Stimulated activated CD8-positive, alpha-beta memory T cell treated with anti-CD3 and anti-CD28 coated beads, Interleukin-15, amount 100 ng/mL, for 24 hours (primary cell): ENCODE measurements around the gene UGT1A7.
"Not testable (repeated sequence)": the region's sequence is repeated elsewhere in the genome, so short reads cannot be mapped to it uniquely, and the experiment has no call there.

Source experiments
- DNase-seq: peaks from one replicate; pipeline ENCODE4 v3.0.0-alpha.2; 2020; ENCODE audit warnings: low read depth

UGT1A7 gene

DNA sequence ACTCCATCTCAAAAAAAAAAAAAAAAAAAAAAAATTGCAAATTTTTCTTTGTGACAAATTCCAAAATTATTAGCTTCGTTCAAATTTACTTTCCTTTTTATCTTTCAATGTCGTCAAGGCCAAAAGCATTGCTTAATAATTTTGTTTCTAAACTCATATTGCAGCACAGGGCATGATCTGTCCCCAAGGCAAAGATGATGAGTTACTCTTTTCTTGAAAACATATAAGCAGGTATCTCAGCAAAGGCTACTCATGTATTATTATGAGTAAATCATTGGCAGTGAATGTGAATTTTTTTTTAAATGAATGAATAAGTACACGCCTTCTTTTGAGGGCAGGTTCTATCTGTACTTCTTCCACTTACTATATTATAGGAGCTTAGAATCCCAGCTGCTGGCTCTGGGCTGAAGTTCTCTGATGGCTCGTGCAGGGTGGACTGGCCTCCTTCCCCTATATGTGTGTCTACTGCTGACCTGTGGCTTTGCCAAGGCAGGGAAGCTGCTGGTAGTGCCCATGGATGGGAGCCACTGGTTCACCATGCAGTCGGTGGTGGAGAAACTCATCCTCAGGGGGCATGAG lies at the start of gene UGT1A7:
Gene UGT1A7, plus strand, starts transcription at position 381 of the 579 bp plus-strand sequence. Its CDS starts 37 bp downstream, at position 418.
- no peak for DNase-seq

DNA sequence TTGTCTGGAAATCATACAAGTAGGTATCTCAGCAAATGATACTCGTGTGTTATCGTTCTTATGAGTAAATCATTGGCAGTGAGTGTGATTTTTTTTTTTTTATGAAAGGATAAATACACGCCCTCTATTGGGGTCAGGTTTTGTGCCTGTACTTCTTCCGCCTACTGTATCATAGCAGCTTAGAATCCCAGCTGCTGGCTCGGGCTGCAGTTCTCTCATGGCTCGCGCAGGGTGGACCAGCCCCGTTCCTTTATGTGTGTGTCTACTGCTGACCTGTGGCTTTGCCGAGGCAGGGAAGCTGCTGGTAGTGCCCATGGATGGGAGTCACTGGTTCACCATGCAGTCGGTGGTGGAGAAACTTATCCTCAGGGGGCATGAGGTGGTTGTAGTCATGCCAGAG lies 45.4 kb upstream of the UGT1A7 start, which contains the start of gene UGT1A10:
Gene UGT1A10, plus strand, starts transcription at position 143 of the 400 bp plus-strand sequence. Its CDS starts 75 bp downstream, at position 218.
- DNase-seq = not testable (repeated sequence)

DNA sequence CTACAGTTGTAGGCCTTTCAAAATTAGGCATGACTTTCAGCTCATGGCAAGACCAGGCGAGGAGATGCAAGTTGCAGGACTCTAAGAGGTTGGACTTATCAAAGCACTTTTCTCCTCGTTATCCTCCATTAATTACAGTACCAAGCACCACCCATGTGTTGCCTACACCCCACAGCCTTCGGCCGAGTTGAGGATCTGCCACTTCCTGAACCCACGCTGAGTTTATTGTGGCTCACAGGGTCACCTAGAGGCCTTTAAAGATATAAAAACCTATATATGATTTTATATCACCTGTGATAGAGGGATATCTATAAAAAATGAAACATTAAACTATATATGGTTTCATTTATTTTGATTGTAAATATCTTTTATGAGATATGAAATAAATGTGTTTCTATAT lies 42.9 kb upstream of the UGT1A7 start:
- no peak for DNase-seq

DNA sequence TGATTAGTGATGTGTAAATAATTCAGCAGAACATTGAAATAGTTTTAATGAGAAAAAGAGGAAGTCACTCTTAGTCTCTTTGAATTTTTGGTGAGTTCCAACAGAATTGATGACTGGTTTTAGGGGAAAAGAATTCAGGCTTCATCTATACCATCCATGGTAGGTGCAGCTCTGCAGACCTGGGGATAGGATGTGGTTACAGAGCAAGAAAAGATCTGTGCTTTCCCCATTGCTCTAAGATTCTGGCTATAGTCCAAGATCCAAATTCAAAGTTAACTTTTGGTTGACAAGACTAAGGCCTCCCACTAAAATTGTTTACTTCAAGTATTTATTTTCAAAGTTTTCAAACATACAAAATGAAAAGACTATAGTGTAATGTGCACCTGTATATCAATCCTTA lies 41.8 kb upstream of the UGT1A7 start:
- DNase-seq = no peak

DNA sequence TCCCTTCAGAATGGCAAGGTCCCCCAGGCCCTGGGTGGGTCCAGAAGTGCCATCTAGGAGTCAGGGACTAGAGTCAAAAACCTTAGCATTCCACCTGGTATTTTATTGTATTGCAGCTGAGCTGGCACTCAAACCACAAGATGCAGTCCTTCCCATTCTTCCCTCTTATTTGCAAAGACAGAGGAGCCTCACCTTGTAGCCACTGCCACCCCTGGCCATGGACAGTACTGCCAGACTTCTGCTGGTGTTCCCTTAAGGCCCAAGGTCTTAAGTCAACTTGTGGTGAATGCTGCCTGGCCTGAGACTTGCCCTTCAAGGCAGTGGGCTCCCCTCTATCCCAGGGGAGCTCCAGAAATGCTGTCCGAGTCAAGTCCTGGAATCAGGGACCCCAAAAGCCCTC lies 38.6 kb upstream of the UGT1A7 start:
- no peak for DNase-seq

DNA sequence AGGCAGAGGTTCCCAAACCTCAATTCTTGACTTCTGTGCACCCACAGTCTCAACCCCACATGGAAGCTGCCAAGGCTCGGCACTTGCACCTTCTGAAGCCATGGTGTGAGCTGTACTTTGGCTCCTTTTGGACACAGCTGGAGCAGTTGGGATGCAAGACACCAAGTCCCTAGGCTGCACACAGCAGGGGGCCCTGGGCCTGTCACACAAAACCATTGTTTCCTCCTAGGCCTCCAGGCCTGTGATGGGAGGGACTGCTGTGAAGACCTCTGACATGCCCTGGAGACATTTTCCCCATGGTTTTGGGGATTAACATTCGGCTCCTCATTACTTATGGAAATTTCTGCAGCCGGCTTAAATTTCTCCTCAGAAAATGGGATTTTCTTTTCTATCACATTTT lies 35.7 kb upstream of the UGT1A7 start:
- DNase-seq = not testable (repeated sequence)

DNA sequence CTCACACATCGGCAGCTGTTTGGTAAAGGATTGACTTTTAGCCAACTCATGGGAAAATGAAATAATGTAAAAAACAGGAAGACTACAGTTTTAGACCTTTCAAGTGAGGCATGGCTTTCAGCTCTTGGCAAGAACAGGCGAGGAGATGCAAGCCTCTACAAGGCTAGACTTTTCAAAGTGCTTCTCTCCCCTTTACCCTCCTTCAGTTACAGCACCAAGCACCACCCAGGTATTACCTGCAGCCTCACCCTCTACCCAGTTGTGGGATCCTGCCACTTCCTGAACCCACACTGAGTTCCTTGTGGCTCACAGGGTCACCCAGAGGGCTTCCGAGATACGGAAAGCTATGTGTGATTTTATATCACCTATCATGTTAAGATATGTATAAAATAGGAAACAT lies 30.7 kb upstream of the UGT1A7 start:
- no peak for DNase-seq

DNA sequence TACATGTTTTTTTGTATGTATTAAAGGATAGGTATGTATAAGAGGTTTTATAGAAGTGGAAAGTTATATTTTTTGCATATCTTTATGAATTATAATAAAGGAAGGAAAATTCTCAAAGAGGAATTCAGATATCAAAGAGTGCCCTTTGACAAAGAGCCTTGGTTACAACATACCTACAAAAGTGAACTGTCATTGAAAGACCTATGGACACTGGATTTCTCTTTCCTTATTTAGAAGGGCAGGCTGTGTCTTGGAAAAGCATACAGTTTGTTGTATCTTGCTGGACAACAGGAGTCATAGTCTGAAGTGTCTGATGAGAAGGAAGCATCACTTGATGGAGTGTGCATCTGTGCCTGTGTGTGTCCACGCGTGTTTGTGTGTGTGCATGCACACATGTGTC lies 30.3 kb upstream of the UGT1A7 start:
- DNase-seq = no peak

DNA sequence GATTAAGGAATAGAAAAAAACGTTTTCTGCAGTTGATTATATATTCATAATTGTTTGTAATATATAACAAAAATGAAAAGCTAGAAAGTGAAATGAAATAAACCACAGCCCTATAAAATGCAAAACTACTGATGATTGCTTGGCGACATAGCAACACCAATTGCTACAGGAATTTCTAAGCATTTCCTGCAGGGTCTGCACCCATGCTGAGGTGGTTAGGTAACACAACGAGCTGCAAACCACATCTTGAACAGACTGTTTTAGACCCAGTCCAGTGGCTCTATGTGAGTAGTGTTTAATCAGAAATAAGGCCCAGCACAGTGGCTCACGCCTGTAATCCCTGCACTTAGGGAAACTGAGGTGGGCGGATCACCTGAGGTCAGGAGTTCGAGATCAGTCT lies 27.2 kb upstream of the UGT1A7 start:
- no peak for DNase-seq

DNA sequence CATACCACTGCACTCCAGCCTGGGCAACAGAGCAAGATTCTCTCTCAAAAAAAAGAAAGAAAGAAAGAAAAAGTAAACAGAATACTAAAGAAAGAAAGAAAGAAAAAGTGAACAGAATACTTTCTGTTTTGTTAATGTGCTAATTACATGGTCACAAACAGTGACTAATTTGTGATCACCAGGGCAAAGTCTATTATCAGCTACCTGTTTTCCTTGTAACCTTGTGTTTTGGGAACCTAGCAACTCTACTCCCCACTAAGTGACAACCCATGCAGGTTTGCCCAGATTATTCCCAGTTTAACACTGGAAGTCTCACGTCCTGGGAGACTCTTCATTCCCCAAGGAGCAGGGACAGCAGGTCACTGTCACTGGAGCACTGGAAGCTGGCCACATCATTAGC lies 26.7 kb upstream of the UGT1A7 start:
- no peak for DNase-seq

DNA sequence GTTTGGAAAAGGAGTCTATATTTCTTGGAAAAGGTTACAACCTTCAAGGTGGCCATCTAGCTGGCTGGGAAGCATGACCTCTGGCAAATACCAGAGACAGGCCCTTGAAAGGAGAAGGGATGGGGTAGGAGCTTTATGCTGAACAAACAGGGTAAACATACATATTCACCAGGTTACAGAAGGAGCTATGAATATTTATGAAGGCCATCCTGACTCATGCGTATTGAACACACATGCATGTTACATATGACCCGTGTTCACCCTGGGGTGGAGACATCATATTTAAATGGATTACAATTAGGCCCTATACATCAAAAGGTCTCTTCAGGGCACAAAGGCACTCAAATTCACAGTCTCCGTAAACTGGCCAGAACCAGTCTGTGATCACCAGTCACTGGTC lies 25.8 kb upstream of the UGT1A7 start:
- not testable (repeated sequence) for DNase-seq

DNA sequence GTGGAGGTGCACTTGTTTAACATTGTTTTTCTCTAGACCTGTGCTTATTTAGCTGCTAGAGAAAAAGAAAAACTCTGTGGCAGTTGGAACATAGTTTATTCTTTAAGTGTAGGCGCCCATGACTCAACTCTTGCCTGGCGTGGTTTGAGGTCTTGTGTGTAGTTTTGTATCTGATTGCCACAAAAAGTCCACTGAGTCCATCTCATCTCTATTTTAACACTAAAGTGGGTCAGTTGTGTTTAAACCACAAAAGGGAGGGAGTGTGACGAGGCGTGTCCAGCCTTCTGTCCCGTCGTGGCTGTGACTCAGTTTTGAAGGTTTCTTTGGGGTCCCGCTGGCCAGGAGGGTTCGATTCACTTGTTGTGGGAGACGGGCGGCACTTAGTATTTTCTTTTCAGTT lies 25.3 kb upstream of the UGT1A7 start:
- DNase-seq = no peak

DNA sequence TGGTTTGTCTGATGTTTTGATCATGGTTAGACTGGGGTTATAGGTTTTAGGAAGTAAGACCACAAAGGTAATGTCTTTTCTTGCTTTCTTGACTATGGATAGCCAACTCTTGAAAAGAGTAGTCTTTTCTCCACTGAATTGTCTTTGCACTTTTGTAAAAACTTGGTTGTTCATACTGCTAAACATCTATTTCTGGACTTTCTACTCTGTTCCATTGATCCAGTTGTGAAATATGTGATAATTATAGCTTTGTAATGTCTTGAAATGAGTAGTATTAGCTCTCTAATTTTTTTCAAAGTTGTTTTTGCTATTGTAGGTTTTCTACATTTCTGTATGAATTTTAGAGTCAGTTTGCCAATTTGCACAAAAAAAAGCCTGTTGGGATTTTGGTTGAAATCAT lies 23.1 kb upstream of the UGT1A7 start:
- DNase-seq = no peak

DNA sequence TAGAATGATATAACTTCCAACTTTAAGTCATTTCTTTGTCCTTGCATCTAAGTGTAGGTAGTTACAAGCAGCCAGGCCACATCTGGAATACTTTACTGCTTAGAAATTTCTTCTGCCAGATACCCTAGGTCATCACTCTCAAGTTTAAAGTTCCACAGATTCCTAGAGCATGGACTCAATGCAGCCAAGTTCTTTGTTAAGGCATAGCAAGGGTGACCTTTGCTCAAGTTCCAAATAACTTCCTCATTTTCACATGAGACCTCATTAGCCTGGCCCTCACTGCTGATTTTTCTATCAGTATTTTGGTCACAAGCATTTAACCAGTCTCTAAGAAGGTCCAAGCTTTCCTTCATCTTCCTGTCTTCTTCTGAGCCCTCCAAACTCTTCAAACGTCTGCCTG lies 17.8 kb upstream of the UGT1A7 start:
- no peak for DNase-seq

DNA sequence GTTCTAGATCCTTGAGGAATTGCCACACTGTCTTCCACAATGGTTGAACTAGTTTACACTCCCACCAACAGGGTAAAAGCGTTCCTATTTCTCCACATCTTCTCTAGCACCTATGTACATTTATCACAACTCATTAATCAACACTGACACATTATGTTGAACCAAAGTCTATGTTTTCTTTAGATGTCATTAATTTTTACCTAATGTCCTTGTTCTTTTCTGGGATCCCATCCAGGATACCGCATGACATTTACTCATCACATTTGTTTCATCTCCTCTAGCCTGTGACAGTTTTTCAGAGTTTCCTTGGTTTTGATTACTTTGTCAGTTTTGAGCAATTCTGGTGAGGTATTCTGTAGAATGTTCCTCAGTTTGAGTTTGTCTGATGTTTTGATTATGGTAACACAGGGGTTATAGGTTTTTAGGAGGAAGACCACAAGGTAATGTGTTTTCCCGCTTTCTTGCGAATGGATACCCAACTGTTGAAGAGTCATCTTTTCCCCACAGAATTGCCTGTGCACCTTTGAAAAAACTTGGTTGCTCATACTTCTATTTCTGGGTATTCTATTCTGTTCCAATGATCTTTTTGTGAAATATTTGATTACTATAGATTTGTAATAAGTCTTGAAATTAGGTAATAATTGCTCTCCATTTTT lies 13.0 kb upstream of the UGT1A7 start:
- DNase-seq = no peak

DNA sequence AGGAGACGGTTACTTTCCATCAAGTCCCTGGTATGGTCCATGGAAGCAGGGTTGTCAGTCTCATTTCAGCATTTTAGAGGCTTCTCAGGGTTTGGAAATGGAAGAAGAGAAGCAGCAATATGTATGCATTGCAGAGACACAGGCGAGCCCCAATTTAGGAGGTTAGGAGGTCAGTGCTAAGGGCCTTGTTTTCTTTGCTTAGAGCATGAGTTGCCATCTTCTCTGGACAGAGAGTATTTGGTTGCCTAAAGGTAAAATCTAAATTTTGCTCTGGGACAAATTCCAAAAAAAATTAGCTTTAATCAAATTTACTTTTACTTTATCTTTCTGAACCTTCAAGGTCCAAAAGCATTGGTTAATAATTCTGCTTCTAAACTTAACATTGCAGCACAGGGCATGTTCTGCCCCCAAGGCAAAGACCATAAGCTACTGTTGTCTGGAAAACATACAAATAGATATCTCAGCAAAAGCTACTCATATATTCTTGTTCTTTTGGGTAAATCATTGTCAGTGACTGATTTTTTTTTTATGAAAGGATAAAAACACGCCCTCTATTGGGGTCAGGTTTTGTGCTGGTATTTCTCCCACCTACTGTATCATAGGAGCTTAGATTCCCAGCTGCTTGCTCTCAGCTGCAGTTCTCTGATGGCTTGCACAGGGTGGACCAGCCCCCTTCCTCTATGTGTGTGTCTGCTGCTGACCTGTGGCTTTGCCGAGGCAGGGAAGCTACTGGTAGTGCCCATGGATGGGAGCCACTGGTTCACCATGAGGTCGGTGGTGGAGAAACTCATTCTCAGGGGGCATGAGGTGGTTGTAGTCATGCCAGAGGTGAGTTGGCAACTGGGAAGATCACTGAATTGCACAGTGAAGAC lies 10.2 kb upstream of the UGT1A7 start, which contains the start of gene UGT1A9:
Gene UGT1A9, plus strand, starts transcription at position 609 of the 872 bp plus-strand sequence. Its CDS starts 37 bp downstream, at position 646.
- DNase-seq = no peak

DNA sequence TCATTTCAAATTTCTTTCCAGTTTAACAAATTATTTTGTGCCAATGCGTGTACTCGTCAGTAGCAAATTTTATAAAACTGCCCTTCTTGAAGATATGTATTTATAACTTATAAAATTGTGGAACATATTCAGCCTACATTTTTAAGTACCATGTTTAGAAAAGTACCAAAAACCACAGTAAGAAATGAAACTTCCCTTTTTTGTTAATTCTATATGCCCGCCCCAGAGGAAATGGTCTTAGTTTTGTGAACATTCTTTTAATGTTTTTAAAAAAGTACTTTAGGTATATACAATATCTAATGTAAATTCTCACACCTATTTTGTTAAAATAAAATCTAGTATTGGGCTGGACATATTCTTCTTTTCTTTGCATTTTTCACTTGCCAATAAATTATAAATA lies 8.8 kb upstream of the UGT1A7 start:
- no peak for DNase-seq

DNA sequence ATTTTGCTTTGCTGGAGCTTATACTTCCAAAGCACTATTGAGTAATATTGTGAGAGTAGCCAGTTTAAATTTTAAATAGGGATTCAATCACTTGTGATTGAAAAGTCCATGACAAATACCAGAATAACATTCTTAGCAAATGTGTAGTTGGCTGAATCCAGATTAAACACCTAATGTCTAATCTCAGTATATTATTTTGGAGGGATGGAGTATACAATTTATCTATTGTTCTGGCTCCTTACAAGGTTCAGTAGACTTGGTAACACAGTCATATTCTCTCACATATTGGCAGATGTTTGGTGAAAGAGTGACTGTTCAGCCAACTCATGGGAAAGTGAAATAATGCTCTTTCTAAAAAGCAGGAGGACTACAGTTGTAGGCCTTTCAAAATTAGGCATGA lies 7.8 kb upstream of the UGT1A7 start:
- no peak for DNase-seq

DNA sequence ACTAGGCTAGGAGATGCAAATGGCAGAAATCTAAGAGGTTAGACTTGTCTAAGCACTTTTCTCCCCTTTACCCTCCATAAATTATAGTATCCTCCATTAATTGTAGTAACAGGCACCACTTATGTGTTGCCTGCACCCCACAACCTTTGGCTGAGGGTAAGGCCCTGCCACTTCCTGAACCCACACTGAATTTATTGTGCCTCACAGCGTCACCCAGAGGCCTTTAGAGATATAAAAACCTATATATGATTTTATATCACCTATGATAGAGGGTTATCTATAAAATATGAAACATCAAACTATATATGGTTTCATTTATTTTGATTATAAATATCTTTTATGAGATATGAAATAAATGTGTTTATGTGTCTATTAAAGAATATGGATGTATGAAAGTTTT lies 7.4 kb upstream of the UGT1A7 start:
- no peak for DNase-seq

DNA sequence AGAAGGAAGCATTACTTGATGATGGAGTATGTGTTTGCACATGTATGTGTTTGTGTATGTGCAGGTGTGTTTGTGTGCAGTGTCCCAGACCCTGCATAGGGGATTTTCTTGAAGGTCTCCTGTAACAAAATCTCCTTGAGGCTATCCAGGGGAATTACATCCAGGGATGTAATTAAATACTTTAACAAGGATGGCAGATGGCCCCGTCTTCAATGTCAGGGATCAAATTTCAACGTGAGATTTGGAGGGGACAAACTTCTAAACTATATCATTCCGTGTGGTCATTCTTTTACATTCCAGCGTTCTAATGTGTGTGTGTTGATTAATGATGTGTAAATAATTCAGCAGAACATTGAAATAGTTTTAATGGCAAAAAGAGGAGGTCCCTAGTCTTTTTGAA lies 6.7 kb upstream of the UGT1A7 start:
- no peak for DNase-seq

DNA sequence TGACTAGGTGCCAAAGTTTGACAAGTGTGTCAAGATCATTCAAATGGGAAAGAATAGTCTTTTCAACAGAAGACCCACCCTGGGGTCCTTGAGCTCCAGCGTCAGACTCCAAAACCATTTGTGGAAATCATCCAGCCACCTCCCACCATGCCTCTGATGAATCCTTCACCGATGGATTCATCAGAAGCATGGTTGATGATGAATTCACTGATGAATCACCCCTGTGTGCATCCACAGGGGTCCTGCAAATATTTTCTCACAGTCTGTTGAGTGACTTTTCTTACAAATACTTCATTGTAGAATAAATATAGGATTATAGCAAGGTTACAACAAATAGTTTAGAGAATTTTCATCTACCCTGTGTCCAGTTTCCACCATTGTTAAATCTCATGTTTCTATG lies 5.7 kb upstream of the UGT1A7 start:
- no peak for DNase-seq

DNA sequence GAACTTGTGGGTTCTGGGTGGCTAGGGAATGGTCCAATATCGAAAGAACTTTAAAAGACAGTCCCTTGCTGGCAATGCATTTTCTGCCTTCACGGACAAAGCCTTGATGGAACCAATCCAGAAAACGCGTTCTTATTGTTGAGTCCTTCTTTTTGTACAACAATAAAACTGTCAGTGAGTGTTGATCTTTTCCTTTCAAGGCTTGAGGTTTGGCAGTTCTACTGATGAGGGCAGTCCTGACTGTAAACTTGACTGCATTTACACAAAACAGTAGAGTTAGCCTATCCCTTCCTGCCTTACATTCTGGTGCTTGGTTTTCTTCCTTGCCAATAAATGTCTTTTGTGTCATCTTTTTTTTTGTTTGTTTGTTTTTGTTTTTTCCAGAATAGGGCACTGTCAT lies 2.5 kb upstream of the UGT1A7 start:
- no peak for DNase-seq
